ENCODE data around the gene CDC42BPG.

Gene CDC42BPG

GRCh38 chr11:64777449-64778222 lies 66.8 kb downstream of the CDC42BPG start:
- no peak for TF ChIP-seq CTCF (IDR thresholded peaks at IDR 0.05; ENCODE audit: insufficient read depth, low read depth, low read length, missing control alignments)
- peak; percentile 82 for DNase-seq (ENCODE audit: low read depth)
- H3K4me3 ChIP-seq (ENCODE audit: low read length) = peak overlapping the region; percentile 85

- no peak for DNase-seq (ENCODE audit: low read depth)
- no peak for TF ChIP-seq CTCF (IDR thresholded peaks at IDR 0.05; ENCODE audit: insufficient read depth, low read depth, low read length, missing control alignments)
- H3K4me3 ChIP-seq (ENCODE audit: low read length) = peak overlapping the region; percentile 85
These were observed 67.6 kb downstream of the CDC42BPG start for GRCh38 chr11:64776875-64777274.

- no peak for DNase-seq (ENCODE audit: low read depth)
- peak overlapping the region; percentile 85 for H3K4me3 ChIP-seq (ENCODE audit: low read length)
- no peak for TF ChIP-seq CTCF (IDR thresholded peaks at IDR 0.05; ENCODE audit: insufficient read depth, low read depth, low read length, missing control alignments)
These were observed 68.0 kb downstream of the CDC42BPG start for GRCh38 chr11:64776425-64776824.

- DNase-seq (ENCODE audit: low read depth) = no peak
- H3K4me3 ChIP-seq (ENCODE audit: low read length) = no peak overlapping the region
- no peak for TF ChIP-seq CTCF (IDR thresholded peaks at IDR 0.05; ENCODE audit: insufficient read depth, low read depth, low read length, missing control alignments)
These were observed 70.3 kb downstream of the CDC42BPG start for GRCh38 chr11:64774144-64774543.

Data from epithelial cell of esophagus (primary cell).